HepG2 (cell line): Measurements from ENCODE around the gene POLRMT. TPM values are rescaled to one million over a fixed set of nuclear protein-coding genes. Genes with fewer than 3 reads are reported as not detected.

Experiments used
- CBX5 ChIP-seq: sonication (generic); formaldehyde crosslinking; IDR thresholded peaks from 2 replicates; pipeline ENCODE4 v1.4.0; 2020; ENCODE audit warnings: missing genetic modification reagents, borderline replicate concordance
- E2F5 ChIP-seq: sonication (generic); formaldehyde crosslinking; conservative IDR thresholded peaks from 2 replicates; pipeline ENCODE4 v1.4.0; 2020; ENCODE audit warnings: missing genetic modification reagents
- EEA1 ChIP-seq: sonication (generic); formaldehyde crosslinking; IDR thresholded peaks from 2 replicates; pipeline ENCODE4 v1.5.1; 2020; ENCODE audit warnings: mild to moderate bottlenecking, missing genetic modification reagents, borderline replicate concordance
- FOXK2 ChIP-seq: fragments of 450-650 bp; IDR thresholded peaks from 2 replicates; pipeline ENCODE4 v1.6.1; 2016
- FOXO1 ChIP-seq: sonication (generic); formaldehyde crosslinking; IDR thresholded peaks from 2 replicates; pipeline ENCODE4 v1.4.0; 2020; ENCODE audit warnings: missing genetic modification reagents
- HNRNPL ChIP-seq: fragments of 200-400 bp; formaldehyde crosslinking; IDR thresholded peaks from 2 replicates; pipeline ENCODE4 v1.6.1; 2017; ENCODE audit warnings: mild to moderate bottlenecking, low read depth, low read length
- NFATC3 ChIP-seq: sonication (generic); formaldehyde crosslinking; IDR thresholded peaks from 2 replicates; pipeline ENCODE4 v1.5.1; 2020; ENCODE audit warnings: mild to moderate bottlenecking, missing genetic modification reagents
- NFE2L1 ChIP-seq: sonication (generic); formaldehyde crosslinking; IDR thresholded peaks from 2 replicates; pipeline ENCODE4 v1.4.0; 2020; ENCODE audit warnings: missing genetic modification reagents, mild to moderate bottlenecking, borderline replicate concordance
- TARDBP ChIP-seq: sonication (generic); formaldehyde crosslinking; IDR thresholded peaks from 2 replicates; pipeline ENCODE4 v1.8.0; 2022; ENCODE audit warnings: mild to moderate bottlenecking, missing genetic modification reagents
- TOPORS ChIP-seq: sonication (generic); formaldehyde crosslinking; IDR thresholded peaks from 2 replicates; pipeline ENCODE4 v1.8.0; 2023; ENCODE audit warnings: mild to moderate bottlenecking, missing genetic modification reagents
- ZBTB38 ChIP-seq: sonication (generic); formaldehyde crosslinking; IDR thresholded peaks from 2 replicates; pipeline ENCODE4 v1.5.1; 2020; ENCODE audit warnings: mild to moderate bottlenecking, missing genetic modification reagents
- ZNF510 ChIP-seq: sonication (generic); formaldehyde crosslinking; IDR thresholded peaks from 2 replicates; pipeline ENCODE4 v1.4.0; 2020; ENCODE audit warnings: low read depth, mild to moderate bottlenecking, missing genetic modification reagents
- ZNF781 ChIP-seq: sonication (generic); formaldehyde crosslinking; IDR thresholded peaks from 2 replicates; pipeline ENCODE4 v1.5.1; 2020; ENCODE audit warnings: borderline replicate concordance, mild to moderate bottlenecking, missing genetic modification reagents; ENCODE audit errors: not compliant biosample characterization
- polyA plus RNA-seq, 8 experiments: library from polyadenylated mRNA; depleted of rRNA in 3 of 8; stranded (reverse) in 7 of 8; unstranded in 1 of 8; fragments of >200 nt; fragmentation: Illumina TruSeq in 4 of 8; extraction: Trizol in 4 of 8; gene quantifications; 2 replicates each; pipeline versions ENCODE4 v1.2.1 to v1.2.3, GENCODE V29; 2011 to 2016; ENCODE audit warnings: low read depth in 4 of 8, missing spikeins in 1 of 8, mixed read lengths in 1 of 8; ENCODE audit not compliant: insufficient read depth in 1 of 8
- total RNA-seq, 5 experiments: library from RNA; depleted of rRNA; stranded (reverse); fragments of >200 nt; fragmentation: Illumina TruSeq; extraction: Trizol; gene quantifications; 2 replicates each; pipeline ENCODE4 v1.2.3, GENCODE V29; 2016; ENCODE audit warnings: low read depth in 1 of 5
- TF ChIP-seq, protein P1 (sequence below): IDR thresholded peaks from 2 replicates; pipeline ENCODE4 v1.6.1; 2018; ENCODE audit warnings: missing genetic modification reagents
- TF ChIP-seq, protein P2 (sequence below): sonication (generic); formaldehyde crosslinking; IDR thresholded peaks from 2 replicates; pipeline ENCODE4 v1.9.0; 2022; ENCODE audit warnings: missing genetic modification reagents, mild to moderate bottlenecking, borderline replicate concordance
- TF ChIP-seq, protein P3 (sequence below), 2 experiments: fragments of 450-650 bp in 1 of 2; sonication (generic) in 1 of 2; formaldehyde crosslinking; IDR thresholded peaks; 2 replicates each; pipeline versions ENCODE4 v1.5.0 to v1.8.0; 2020 to 2022; ENCODE audit warnings: mild to moderate bottlenecking in 1 of 2, missing genetic modification reagents in 1 of 2
- TF ChIP-seq, protein P4 (sequence below): sonication (generic); formaldehyde crosslinking; conservative IDR thresholded peaks from 2 replicates; pipeline ENCODE4 v1.4.0; 2020; ENCODE audit warnings: mild to moderate bottlenecking, missing genetic modification reagents, moderate library complexity
- TF ChIP-seq, protein P5 (sequence below): sonication (generic); formaldehyde crosslinking; IDR thresholded peaks from 2 replicates; pipeline ENCODE4 v1.5.0; 2020; ENCODE audit warnings: mild to moderate bottlenecking, missing genetic modification reagents

POLRMT gene
- total and polyA plus RNA-seq, 2 of the 13 experiments (the other 11 are each of a cell fraction or from before 2014, with no cell fraction given), result 78.0 to 101 TPM

GRCh38 chr19:572743-573518 is 60.4 kb downstream of the POLRMT start (continued):
- peak; percentile 93 for TF ChIP-seq EEA1 (CRISPR knock-in tag)
- no peak for TF ChIP-seq E2F5 (CRISPR knock-in tag)
- TF ChIP-seq, protein P1, sequence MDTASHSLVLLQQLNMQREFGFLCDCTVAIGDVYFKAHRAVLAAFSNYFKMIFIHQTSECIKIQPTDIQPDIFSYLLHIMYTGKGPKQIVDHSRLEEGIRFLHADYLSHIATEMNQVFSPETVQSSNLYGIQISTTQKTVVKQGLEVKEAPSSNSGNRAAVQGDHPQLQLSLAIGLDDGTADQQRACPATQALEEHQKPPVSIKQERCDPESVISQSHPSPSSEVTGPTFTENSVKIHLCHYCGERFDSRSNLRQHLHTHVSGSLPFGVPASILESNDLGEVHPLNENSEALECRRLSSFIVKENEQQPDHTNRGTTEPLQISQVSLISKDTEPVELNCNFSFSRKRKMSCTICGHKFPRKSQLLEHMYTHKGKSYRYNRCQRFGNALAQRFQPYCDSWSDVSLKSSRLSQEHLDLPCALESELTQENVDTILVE (CRISPR knock-in tag), result no peak
- no peak for TF ChIP-seq ZNF781
- TF ChIP-seq HNRNPL, result no peak
- TF ChIP-seq CBX5 (CRISPR knock-in tag), result no peak
- 0 out of 2 replicates have a peak, but pooled peaks have one; percentile 16 for TF ChIP-seq FOXO1 (CRISPR knock-in tag)
- TF ChIP-seq, protein P2, sequence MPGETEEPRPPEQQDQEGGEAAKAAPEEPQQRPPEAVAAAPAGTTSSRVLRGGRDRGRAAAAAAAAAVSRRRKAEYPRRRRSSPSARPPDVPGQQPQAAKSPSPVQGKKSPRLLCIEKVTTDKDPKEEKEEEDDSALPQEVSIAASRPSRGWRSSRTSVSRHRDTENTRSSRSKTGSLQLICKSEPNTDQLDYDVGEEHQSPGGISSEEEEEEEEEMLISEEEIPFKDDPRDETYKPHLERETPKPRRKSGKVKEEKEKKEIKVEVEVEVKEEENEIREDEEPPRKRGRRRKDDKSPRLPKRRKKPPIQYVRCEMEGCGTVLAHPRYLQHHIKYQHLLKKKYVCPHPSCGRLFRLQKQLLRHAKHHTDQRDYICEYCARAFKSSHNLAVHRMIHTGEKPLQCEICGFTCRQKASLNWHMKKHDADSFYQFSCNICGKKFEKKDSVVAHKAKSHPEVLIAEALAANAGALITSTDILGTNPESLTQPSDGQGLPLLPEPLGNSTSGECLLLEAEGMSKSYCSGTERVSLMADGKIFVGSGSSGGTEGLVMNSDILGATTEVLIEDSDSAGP (CRISPR knock-in tag), result peak; percentile 19; the same call in 1 of the 2 replicates
- no peak for TF ChIP-seq TOPORS (CRISPR knock-in tag)
- TF ChIP-seq, protein P3, sequence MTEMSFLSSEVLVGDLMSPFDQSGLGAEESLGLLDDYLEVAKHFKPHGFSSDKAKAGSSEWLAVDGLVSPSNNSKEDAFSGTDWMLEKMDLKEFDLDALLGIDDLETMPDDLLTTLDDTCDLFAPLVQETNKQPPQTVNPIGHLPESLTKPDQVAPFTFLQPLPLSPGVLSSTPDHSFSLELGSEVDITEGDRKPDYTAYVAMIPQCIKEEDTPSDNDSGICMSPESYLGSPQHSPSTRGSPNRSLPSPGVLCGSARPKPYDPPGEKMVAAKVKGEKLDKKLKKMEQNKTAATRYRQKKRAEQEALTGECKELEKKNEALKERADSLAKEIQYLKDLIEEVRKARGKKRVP (CRISPR knock-in tag; IDR thresholded peaks at IDR 0.05), result no peak
- no peak for TF ChIP-seq FOXK2
- no peak for TF ChIP-seq NFE2L1 (CRISPR knock-in tag)
- TF ChIP-seq, protein P4, sequence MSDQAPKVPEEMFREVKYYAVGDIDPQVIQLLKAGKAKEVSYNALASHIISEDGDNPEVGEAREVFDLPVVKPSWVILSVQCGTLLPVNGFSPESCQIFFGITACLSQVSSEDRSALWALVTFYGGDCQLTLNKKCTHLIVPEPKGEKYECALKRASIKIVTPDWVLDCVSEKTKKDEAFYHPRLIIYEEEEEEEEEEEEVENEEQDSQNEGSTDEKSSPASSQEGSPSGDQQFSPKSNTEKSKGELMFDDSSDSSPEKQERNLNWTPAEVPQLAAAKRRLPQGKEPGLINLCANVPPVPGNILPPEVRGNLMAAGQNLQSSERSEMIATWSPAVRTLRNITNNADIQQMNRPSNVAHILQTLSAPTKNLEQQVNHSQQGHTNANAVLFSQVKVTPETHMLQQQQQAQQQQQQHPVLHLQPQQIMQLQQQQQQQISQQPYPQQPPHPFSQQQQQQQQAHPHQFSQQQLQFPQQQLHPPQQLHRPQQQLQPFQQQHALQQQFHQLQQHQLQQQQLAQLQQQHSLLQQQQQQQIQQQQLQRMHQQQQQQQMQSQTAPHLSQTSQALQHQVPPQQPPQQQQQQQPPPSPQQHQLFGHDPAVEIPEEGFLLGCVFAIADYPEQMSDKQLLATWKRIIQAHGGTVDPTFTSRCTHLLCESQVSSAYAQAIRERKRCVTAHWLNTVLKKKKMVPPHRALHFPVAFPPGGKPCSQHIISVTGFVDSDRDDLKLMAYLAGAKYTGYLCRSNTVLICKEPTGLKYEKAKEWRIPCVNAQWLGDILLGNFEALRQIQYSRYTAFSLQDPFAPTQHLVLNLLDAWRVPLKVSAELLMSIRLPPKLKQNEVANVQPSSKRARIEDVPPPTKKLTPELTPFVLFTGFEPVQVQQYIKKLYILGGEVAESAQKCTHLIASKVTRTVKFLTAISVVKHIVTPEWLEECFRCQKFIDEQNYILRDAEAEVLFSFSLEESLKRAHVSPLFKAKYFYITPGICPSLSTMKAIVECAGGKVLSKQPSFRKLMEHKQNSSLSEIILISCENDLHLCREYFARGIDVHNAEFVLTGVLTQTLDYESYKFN (CRISPR knock-in tag), result no peak
- TF ChIP-seq NFATC3 (CRISPR knock-in tag), result no peak
- TF ChIP-seq, protein P5, sequence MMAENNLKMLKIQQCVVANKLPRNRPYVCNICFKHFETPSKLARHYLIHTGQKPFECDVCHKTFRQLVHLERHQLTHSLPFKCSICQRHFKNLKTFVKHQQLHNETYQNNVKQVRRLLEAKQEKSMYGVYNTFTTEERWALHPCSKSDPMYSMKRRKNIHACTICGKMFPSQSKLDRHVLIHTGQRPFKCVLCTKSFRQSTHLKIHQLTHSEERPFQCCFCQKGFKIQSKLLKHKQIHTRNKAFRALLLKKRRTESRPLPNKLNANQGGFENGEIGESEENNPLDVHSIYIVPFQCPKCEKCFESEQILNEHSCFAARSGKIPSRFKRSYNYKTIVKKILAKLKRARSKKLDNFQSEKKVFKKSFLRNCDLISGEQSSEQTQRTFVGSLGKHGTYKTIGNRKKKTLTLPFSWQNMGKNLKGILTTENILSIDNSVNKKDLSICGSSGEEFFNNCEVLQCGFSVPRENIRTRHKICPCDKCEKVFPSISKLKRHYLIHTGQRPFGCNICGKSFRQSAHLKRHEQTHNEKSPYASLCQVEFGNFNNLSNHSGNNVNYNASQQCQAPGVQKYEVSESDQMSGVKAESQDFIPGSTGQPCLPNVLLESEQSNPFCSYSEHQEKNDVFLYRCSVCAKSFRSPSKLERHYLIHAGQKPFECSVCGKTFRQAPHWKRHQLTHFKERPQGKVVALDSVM, result peak; percentile 32; the same call in 1 of the 2 replicates
- no peak for TF ChIP-seq ZBTB38 (CRISPR knock-in tag)
- no peak for TF ChIP-seq ZNF510 (CRISPR knock-in tag)
- no peak for TF ChIP-seq TARDBP (CRISPR knock-in tag)
